ENCODE results near the gene NINJ2.

The NINJ2 gene

DNA sequence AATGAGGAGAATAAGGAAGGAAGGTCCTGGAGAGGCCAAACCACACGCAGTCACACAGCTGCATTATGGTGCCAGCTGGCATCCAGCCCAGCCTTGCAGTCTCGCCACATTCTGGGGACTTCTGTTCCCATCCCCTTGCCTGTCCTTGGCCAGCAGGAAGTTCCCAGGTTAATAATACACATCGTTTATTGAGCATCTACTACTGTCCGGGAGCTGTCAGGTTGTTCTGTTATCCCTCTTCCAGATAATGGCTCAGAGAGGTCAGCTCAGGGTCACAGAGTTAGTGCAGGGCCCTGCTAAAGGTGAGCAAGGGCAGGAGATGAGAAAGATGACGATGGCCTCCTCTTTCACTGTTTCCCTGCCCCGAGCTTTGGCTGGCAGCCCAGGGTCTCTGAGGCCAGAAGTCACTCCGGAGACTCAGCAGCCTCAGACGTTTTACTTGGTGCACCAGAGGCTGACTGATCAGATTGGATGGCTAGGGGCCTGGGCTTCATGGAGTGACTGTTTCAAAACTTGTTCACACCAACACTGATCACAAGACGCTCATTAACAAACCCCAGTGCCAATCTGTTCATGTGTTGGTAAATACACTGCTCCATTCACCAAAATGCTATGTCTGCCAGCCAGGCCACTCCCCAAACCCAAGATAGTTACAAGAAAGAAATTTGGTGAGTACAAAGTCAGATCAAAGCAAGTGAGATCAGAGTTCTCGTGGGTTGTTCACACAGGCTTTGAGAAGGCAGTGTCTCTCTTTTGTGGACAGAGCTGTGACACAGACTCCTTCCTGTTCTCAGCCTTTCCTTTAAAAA is 124.3 kb downstream of the NINJ2 start:
- TF ChIP-seq, protein P1, sequence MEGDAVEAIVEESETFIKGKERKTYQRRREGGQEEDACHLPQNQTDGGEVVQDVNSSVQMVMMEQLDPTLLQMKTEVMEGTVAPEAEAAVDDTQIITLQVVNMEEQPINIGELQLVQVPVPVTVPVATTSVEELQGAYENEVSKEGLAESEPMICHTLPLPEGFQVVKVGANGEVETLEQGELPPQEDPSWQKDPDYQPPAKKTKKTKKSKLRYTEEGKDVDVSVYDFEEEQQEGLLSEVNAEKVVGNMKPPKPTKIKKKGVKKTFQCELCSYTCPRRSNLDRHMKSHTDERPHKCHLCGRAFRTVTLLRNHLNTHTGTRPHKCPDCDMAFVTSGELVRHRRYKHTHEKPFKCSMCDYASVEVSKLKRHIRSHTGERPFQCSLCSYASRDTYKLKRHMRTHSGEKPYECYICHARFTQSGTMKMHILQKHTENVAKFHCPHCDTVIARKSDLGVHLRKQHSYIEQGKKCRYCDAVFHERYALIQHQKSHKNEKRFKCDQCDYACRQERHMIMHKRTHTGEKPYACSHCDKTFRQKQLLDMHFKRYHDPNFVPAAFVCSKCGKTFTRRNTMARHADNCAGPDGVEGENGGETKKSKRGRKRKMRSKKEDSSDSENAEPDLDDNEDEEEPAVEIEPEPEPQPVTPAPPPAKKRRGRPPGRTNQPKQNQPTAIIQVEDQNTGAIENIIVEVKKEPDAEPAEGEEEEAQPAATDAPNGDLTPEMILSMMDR (IDR thresholded peaks at IDR 0.05; ENCODE audit: low read depth, low read length): no peak
- no peak for TF ChIP-seq EZH2phosphoT487 (IDR thresholded peaks at IDR 0.05; ENCODE audit: low read depth)
- Histone ChIP-seq H3K27ac (ENCODE audit: low read length) (no peak overlapping the region), H3K4me2 (ENCODE audit: low read length) (no peak overlapping the region), H3K27me3 (ENCODE audit: low read depth, low read length) (no peaks in the 10 kb centered on the region), H3K36me3 (replicated peaks; ENCODE audit: low read depth, low read length) (no peaks in the 10 kb centered on the region), H2AFZ (ENCODE audit: low read depth, low read length) (no peak overlapping the region), H3K9me3 (ENCODE audit: insufficient read depth, low read length) (no peaks in the 10 kb centered on the region), H4K20me1 (ENCODE audit: insufficient read depth, low read length) (no peaks in the 10 kb centered on the region), H3K4me1 (ENCODE audit: low read length) (no peaks in the 10 kb centered on the region), H3K9ac (ENCODE audit: low read length) (no peak overlapping the region), H3K79me2 (ENCODE audit: low read length) (no peaks in the 10 kb centered on the region), H3K4me3 (ENCODE audit: low read length) (no peak overlapping the region)

DNA sequence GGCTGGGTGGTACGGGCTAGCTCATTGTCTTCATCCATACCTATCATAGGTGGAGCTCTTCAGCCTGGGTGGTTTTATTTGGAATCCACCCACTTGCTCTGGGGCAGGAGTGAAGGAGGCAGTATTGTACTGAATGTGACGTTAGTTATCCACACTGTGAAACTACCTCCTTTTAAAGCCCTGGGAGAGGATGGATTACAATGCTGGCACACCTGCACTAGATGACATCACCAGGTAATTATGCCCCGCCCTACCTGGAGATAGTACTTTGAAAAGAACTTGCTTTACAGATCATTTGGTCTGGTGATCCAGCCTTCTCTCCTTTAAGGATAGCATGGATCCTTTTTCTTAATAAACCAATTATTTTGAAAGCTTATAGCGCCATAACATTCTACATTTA is 125.5 kb downstream of the NINJ2 start:
- Histone ChIP-seq H3K27me3 (ENCODE audit: low read depth, low read length) (no peaks in the 10 kb centered on the region), H2AFZ (ENCODE audit: low read depth, low read length) (no peak overlapping the region), H3K9ac (ENCODE audit: low read length) (no peak overlapping the region), H3K36me3 (replicated peaks; ENCODE audit: low read depth, low read length) (no peaks in the 10 kb centered on the region), H3K27ac (ENCODE audit: low read length) (no peak overlapping the region), H3K4me2 (ENCODE audit: low read length) (no peak overlapping the region), H3K9me3 (ENCODE audit: insufficient read depth, low read length) (no peaks in the 10 kb centered on the region), H3K79me2 (ENCODE audit: low read length) (no peaks in the 10 kb centered on the region), H3K4me1 (ENCODE audit: low read length) (no peaks in the 10 kb centered on the region), H3K4me3 (ENCODE audit: low read length) (no peak overlapping the region), H4K20me1 (ENCODE audit: insufficient read depth, low read length) (no peaks in the 10 kb centered on the region)
- no peak for TF ChIP-seq EZH2phosphoT487 (IDR thresholded peaks at IDR 0.05; ENCODE audit: low read depth)
- TF ChIP-seq, protein P1 (IDR thresholded peaks at IDR 0.05; ENCODE audit: low read depth, low read length): no peak

DNA sequence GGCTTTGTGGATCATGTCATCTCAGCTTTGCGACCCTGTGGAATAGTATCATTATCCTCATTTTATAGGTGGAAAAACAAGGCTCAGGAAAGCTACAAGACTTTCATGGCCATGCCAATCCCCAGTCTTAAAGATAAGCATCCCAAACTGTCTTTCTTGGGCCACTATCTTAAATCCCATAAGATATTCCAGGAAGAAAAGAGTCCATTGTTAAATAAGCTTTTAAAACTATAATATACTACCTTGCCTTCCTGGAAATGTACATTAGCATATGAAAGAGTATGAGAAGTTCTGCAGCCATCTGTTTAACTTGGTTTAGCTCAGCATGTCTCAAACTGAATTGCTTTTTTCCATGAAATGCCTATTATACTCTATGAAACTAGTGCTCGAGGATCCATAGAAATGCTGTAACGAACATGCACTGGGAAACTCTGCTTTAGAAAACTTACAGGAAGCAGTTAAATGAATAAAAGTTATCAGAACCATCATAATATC is 126.4 kb downstream of the NINJ2 start:
- Histone ChIP-seq H4K20me1 (ENCODE audit: insufficient read depth, low read length) (no peaks in the 10 kb centered on the region), H2AFZ (ENCODE audit: low read depth, low read length) (no peak overlapping the region), H3K79me2 (ENCODE audit: low read length) (no peaks in the 10 kb centered on the region), H3K9me3 (ENCODE audit: insufficient read depth, low read length) (peaks cover 6% of the 10 kb centered on the region; the same call in 1 of the 2 replicates), H3K36me3 (replicated peaks; ENCODE audit: low read depth, low read length) (no peaks in the 10 kb centered on the region), H3K4me2 (ENCODE audit: low read length) (no peak overlapping the region), H3K4me3 (ENCODE audit: low read length) (no peak overlapping the region), H3K4me1 (ENCODE audit: low read length) (no peaks in the 10 kb centered on the region), H3K9ac (ENCODE audit: low read length) (no peak overlapping the region), H3K27ac (ENCODE audit: low read length) (no peak overlapping the region), H3K27me3 (ENCODE audit: low read depth, low read length) (no peaks in the 10 kb centered on the region)
- TF ChIP-seq, protein P1 (IDR thresholded peaks at IDR 0.05; ENCODE audit: low read depth, low read length): no peak
- TF ChIP-seq EZH2phosphoT487 (IDR thresholded peaks at IDR 0.05; ENCODE audit: low read depth): no peak

DNA sequence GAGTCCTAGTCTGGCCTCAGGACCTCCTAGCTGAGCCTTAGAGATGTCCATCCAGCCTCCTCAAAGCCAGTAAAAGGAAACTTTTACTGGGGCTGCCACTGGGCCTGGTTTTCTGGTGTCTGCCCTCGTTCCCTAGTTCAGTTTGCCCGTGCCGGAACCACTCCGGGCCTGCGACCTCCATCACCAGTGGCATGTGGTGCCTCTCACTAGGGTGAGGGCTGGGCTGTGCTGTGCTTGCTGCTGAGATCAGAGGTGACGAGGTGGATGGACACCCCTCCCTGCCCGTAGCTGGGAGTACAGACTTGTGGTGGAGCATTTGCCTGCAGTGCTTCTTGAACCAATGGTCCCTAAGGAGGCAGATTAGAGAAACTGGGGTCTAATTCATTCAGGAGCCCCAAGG is 127.8 kb downstream of the NINJ2 start:
- no peak overlapping the region for H2AFZ ChIP-seq (ENCODE audit: low read depth, low read length)

More for the DNA sequence above, 127.8 kb downstream of the NINJ2 start:
- Histone ChIP-seq H3K79me2 (ENCODE audit: low read length) (no peaks in the 10 kb centered on the region), H3K9ac (ENCODE audit: low read length) (no peak overlapping the region), H4K20me1 (ENCODE audit: insufficient read depth, low read length) (no peaks in the 10 kb centered on the region), H3K4me2 (ENCODE audit: low read length) (no peak overlapping the region), H3K27ac (ENCODE audit: low read length) (no peak overlapping the region), H3K4me1 (ENCODE audit: low read length) (no peaks in the 10 kb centered on the region), H3K4me3 (ENCODE audit: low read length) (no peak overlapping the region), H3K9me3 (ENCODE audit: insufficient read depth, low read length) (peaks cover 6% of the 10 kb centered on the region; the same call in 1 of the 2 replicates), H3K27me3 (ENCODE audit: low read depth, low read length) (no peaks in the 10 kb centered on the region), H3K36me3 (replicated peaks; ENCODE audit: low read depth, low read length) (no peaks in the 10 kb centered on the region)
- TF ChIP-seq, protein P1 (IDR thresholded peaks at IDR 0.05; ENCODE audit: low read depth, low read length): no peak
- TF ChIP-seq EZH2phosphoT487 (IDR thresholded peaks at IDR 0.05; ENCODE audit: low read depth): no peak

Measured in OCI-LY3 (cell line).